ENCODE results near the gene TKTL1.

GRCh38 chrX:154308108-154308946 lies 12.7 kb downstream of the TKTL1 start:
- TF ChIP-seq CTCF (conservative IDR thresholded peaks at IDR 0.05; ENCODE audit: low read depth, low read length) (peak; percentile 51), CEBPB (IDR thresholded peaks at IDR 0.05; ENCODE audit: low read depth, low read length) (no peak), FOS (IDR thresholded peaks at IDR 0.05; ENCODE audit: low read depth, low read length) (no peak), POLR2A (IDR thresholded peaks at IDR 0.05; ENCODE audit: low read depth, low read length) (no peak), MAZ (IDR thresholded peaks at IDR 0.05; ENCODE audit: borderline replicate concordance, low read depth, low read length) (no peak), RAD21 (IDR thresholded peaks at IDR 0.05; ENCODE audit: low read length) (no peak), USF2 (IDR thresholded peaks at IDR 0.05; ENCODE audit: low read depth, low read length) (no peak), CHD1 (IDR thresholded peaks at IDR 0.05; ENCODE audit: low read depth, low read length) (no peak), MAFK (IDR thresholded peaks at IDR 0.05; ENCODE audit: low read depth, low read length) (no peak)
